HG02885 (cell line): Measurements from ENCODE around the gene FSD2.
"Not testable (repeated sequence)": the region's sequence is repeated elsewhere in the genome, so short reads cannot be mapped to it uniquely, and the experiment has no call there.

ENCODE experiments used
- ATAC-seq: cut with Tn5 transposase; IDR thresholded peaks from one replicate; pipeline ENCODE4 v1.9.1; 2021; ENCODE audit warnings: mild to moderate bottlenecking; ENCODE audit not compliant: unreplicated experiment, poor library complexity

FSD2 gene

GRCh38 chr15:82831894-82832600 is 26.2 kb upstream of the FSD2 start:
- ATAC-seq: no peak

- ATAC-seq: no peak
Measured at GRCh38 chr15:82830427-82831173, 24.7 kb upstream of the FSD2 start.

GRCh38 chr15:82829234-82829633 is 23.4 kb upstream of the FSD2 start:
- no peak for ATAC-seq

GRCh38 chr15:82828075-82828474 is 22.2 kb upstream of the FSD2 start:
- no peak for ATAC-seq

GRCh38 chr15:82823049-82823448 is 17.2 kb upstream of the FSD2 start:
- ATAC-seq: no peak

DNA sequence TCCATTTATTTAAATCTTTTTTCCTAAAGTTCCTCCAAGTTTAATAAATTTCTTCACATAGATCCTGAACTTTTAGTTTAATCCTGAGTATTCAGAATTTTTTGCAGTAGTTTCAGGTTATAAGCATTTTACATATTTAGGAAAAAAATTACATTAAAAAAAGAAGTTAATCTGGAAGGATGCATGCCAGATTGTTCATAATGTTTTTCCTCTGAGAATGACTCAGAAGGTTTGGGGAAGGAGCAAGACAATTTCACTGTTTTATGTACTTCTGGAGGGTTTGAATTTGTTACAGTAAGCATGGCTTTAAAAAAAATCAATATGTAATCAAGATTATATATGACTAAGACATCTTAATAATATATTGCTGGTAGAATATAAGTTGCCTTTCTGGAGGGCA is 16.0 kb upstream of the FSD2 start:
- not testable (repeated sequence) for ATAC-seq

DNA sequence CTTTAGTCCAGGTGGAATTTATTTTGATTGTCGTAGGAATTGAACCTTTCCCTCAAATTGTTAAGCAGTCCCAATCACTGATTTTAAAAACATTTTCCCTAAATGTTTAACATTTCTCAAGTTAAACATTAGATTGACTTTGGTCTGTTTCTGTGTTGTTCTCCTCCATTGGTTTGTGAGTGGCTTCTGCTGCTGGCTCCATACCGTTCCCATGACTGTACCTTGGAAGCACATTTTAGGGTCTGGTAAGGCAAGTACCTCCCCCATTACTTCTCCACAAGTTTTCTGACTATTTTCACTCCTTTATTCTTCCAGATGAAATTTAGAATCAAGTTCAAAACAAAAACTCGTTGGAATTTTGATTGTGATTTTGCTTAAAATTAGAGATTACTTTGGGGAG is 15.5 kb upstream of the FSD2 start:
- not testable (repeated sequence) for ATAC-seq

DNA sequence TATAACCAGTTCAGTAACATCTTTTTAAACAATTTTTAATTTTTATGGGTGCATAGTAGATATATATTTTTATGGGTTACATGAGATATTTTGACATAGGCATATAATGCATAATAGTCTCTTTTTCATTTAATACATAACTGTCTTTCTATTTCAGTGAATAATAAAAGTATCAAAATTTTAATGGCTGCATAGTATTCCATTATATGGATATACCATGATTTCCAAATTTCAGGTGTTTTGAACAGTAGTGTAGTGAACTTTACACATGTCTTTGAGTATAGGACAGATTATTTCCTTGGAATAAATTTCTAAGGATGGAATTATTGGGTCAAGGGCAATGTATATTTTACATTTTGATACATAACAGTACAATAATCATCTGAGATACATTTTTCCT is 14.3 kb upstream of the FSD2 start:
- no peak for ATAC-seq

- no peak for ATAC-seq
Measured at GRCh38 chr15:82812994-82813393, 7.1 kb upstream of the FSD2 start.

- ATAC-seq: no peak
Measured at GRCh38 chr15:82810890-82811426, 5.1 kb upstream of the FSD2 start.

GRCh38 chr15:82810061-82810889 is 4.4 kb upstream of the FSD2 start:
- ATAC-seq: peak; percentile 30

DNA sequence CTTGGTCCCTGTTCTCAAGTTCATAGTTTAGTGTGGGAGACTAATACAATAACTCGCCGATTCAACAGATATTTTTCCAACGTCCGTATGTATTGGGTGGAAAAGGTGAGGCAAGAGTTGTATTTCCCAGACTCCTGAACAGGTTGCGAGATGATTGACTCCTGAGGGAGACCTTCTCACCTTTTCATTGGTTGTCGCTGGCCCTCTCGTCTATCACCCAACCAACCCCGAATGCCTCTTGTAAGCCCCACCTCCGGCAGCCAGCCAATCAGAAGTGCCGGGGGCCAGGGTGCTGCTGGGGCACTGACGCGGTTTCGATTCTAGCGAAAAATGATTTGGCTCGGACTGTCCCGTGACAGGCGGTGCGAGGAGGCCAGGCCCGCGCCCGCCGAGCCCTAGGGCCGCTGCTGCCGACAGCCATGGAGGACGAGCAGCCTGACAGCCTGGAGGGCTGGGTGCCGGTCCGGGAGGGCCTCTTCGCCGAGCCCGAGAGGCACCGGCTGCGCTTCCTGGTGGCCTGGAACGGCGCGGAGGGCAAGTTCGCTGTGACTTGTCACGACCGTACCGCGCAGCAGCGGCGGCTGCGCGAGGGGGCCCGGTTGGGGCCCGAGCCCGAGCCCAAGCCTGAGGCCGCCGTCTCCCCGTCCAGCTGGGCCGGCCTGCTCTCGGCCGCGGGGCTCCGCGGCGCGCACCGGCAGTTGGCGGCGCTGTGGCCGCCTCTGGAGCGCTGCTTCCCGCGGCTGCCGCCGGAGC is 3.6 kb upstream of the FSD2 start, which contains the start of gene WHAMM:
WHAMM (plus strand) TSS at position 321 of the 753 bp plus-strand sequence; CDS start at position 420, 99 bp downstream.
- peak; percentile 88 for ATAC-seq

GRCh38 chr15:82808634-82809041 is 2.8 kb upstream of the FSD2 start:
- ATAC-seq: no peak

- no peak for ATAC-seq
Measured at GRCh38 chr15:82807920-82808633, 2.2 kb upstream of the FSD2 start.

- ATAC-seq: no peak
Measured at GRCh38 chr15:82804575-82804949, 1.3 kb downstream of the FSD2 start.

DNA sequence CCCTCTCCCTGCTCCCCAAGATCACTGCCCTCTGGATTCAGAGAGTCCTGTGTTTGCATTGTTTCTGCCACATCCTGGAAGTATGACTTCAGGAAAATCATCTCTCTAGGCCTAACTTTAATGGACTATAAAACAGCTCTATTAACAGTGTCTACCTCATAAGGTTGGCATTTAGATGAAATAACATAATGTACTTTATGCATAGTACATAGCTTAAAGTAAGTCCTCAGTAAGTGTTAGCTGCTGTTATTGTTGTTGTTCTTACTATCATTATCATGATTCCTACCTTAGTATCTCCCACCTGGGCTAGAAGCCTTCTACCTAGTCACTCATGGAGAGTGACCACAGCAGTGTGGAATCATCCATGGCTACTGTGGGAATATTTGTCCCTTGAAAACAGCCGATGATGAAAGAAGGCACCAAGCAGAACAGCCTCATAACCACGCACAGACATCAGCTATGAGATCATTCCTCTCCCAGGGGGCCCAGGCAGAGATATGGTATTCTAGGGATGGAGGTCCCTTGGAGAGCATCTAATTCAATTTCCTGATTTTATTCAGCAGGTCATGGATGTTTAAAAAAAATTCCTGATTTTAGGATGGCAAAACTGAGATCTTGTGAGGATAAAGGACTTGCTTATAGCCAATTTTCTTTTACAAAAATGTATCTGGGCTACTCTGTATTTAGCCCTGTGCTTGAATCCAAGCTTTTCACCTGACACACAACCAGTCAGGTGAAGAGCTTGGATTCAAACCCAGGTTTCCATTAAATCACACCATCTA is 1.9 kb downstream of the FSD2 start:
- ATAC-seq: no peak

GRCh38 chr15:82802497-82802896 is 3.4 kb downstream of the FSD2 start:
- ATAC-seq: no peak

DNA sequence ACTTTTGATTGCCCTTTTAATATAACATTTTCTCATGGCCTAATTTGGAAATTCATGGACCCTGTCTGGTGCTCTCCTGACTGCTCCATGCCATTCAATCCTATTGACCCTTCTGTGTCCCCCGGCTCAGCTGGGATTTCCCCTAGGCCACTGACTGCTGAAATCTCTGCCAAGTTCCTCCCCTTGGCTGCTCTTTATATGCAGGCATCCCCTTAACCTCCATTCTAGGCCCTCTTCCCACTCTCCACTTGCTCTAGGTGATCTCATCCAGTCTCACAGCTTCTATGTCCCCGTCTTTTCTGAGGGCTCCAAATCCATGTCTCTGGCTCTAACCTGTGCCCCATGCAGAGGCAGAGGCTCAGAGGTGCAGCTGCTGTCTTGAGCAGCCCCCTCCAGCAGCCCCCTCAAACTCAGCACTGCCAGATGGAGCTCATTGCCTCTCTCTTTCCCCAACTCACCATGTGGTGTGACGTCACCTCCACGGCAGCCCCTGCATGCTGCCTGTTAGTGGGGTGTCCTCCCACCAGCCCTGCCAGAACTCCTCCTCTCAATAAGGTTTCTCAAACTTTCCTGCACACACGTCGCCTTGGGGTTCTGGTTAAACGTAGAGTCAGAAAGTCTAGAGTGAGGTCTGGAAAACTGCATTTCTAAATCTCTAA is 6.6 kb downstream of the FSD2 start:
- no peak for ATAC-seq
